GM18951 (cell line): ENCODE measurements around the gene PCA3.
"Not testable (repeated sequence)": the region's sequence is repeated elsewhere in the genome, so short reads cannot be mapped to it uniquely, and the experiment has no call there.

Experiments
- POLR2A ChIP-seq: IDR thresholded peaks from 4 replicates; pipeline ENCODE4 v1.6.1; 2011; ENCODE audit warnings: mild to moderate bottlenecking; ENCODE audit not compliant: insufficient read length, insufficient read depth; ENCODE audit errors: extremely low read depth
- in situ Hi-C: fragments of 300-500 bp; cut with MboI; formaldehyde crosslinking; loops from one replicate; pipeline ENCODE4 v1.12.0; 2022; ENCODE audit warnings: low sequenced_read_pairs, mixed read lengths, inconsistent platforms; ENCODE audit not compliant: unreplicated experiment

PCA3 gene

DNA sequence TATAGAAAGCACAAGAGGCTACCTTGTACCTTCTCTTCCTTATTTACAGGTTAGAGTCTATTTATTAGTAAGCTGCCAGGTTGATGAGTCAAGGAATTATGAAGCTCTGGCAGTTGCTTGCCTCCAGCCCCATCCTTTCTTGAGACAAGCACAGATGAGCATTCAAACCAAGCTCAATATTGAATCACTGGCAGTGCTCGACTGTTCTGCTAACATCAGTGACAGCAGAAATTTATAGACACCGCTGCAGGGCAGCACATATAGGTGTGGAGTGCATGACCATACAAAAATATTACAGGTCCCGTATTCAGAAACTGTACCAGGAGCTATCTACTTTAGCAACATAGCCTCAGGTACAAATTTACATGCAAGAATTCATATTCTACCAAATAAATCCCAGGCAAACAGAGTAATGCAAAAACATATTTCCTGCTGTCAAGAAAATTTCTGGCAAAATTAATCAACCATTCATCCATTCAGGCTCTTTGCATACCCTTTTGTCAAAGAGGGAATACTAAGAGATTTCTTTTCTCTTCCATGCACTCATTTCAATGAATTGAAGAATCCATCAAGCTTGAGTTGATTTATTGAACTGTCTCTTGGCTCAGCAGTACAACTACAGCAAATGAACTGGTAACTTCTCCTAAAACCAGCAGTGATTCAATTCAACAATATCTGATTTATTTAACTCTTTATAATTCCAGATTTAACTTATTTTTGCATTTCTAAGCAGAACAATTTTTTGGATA is 26.9 kb upstream of the PCA3 start:
- TF ChIP-seq POLR2A = no peak
- in situ Hi-C loops = no loop called here

DNA sequence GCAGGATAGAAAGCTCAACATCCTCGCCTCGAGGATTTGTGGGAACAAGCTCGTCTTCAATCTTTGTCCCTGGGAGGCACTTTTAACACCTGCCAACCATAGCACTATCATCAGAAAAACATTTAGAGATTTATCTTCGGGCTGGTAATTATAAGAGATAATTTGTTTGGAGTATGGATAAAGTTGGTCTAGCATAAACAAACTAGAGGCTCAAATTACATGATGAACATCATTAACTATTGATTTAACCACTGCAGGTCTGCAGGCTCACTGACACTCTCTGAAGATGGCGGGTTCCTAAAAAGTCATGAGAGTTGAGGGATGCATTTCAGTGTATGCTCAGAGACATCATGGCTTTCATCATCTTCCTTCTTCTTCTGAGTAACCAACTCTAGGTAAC is 25.8 kb upstream of the PCA3 start:
- TF ChIP-seq POLR2A = no peak
- in situ Hi-C loops = no loop called here

DNA sequence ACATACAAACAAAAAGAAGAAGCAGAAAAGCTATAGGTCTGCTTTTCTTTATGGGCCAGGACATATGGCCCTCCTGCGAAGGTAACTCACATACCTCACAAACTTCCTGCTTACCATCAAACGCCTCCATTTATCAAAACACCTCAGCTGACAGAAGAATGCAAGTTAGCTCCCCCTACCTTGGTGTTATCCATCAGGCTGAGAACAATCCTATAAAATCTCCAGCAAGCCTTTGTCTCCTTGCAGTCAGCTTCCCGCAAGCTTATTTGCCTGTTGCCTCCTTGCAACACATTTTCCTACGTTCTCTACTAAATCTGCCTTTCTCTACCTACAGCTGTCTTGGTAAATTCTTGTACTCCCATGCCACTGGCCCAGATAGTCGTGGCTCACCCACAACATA is 22.7 kb upstream of the PCA3 start:
- TF ChIP-seq POLR2A = no peak
- in situ Hi-C loops = no loop called here

GRCh38 chr9:76742890-76743289 is 21.3 kb upstream of the PCA3 start:
- in situ Hi-C loops = not testable (repeated sequence)

- no peak for TF ChIP-seq POLR2A
- in situ Hi-C loops = no loop called here
Observed at GRCh38 chr9:76743931-76744330, 20.3 kb upstream of the PCA3 start.

DNA sequence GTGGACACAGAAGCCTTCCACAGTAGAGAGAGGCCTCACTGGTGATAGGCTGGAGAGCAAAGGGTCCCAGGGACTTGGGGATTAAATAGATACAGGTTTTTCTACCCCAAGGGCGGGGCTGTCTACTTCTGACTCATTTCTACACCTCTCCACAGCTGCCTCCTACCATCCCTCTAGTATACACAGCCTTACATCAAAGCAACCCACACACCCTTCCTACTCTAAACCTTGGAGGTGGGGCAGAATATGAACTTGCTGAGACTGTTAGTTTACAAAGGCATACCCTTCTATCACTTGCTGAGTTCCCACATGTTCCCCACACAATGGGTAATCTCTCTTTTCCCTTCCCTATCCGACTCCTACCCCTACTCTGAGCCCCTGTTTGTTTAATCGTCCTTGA is 19.9 kb upstream of the PCA3 start:
- in situ Hi-C loops = no loop called here
- no peak for TF ChIP-seq POLR2A

DNA sequence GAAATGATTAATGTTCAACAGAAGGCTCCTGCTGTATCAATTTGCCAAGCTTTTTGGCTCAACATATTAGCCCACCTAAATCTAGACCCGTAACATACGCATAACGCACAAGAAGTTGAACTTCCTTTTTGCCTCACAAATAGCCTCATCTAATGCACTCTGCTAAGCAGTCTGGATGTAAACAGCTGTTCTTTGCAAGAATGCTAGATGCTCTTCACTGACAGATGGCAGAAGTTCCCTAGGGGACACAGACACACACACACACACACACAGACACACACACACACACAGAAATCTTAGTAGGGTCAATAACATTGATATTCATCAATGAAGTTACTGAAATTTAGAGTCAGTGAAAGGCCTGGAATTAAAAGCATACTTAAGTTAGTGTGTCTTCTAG is 13.2 kb upstream of the PCA3 start:
- TF ChIP-seq POLR2A = no peak
- in situ Hi-C loops = no loop called here

DNA sequence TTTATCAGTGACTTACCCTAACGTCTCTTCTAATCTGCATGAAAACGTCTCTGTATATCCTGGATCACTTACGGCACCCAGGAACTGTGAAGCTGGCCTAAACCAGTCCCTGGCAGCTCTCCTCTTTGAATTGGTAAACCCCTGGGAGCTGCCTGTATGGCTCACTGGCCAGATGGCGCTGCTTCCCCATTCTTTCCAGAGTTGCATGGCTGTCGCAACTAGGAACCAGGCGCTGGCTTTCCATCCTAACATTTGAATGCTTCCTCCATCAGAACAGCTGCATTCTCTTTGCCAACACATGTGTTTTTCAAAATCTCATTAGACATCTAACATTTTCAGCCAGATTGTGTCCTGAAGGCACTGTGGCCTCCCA is 8.0 kb upstream of the PCA3 start:
- in situ Hi-C loops = no loop called here
- no peak for TF ChIP-seq POLR2A

DNA sequence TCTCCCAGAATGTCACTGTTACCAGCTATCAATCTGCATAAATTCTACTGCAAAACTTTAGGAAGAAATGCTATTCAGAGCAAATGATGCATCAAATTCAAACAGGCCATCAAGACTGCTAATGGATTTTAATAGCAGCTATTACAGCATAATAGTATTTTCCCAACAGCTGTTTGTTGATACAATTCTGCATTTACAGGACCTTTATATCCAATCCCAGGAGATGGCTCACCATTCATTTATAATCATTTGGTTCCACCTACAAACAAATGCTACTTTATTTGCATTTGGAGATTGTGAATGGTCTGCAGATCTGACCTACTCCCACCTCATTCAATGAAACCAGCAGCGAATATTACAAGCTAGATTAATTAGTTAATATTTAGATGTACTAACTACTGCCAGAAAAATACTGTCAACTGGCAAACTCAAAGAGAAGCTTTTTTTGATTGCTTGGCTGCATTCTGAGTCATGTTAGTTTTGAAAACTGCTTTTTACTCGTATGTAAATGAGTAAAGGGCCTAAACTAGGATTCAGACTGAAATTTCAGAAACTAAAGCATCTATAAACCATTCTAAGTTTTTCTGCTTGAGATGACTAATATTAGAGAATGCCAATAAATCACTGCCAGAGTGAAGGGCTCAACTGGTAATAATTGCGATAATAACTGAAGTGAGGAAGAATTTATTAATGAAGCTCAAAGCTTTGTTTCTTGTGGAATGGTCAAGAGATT is 7.1 kb upstream of the PCA3 start:
- no peak for TF ChIP-seq POLR2A
- in situ Hi-C loops = no loop called here

- in situ Hi-C loops = no loop called here
- TF ChIP-seq POLR2A = no peak
Observed at GRCh38 chr9:76758476-76758875, 5.8 kb upstream of the PCA3 start.

GRCh38 chr9:76759732-76760131 is 4.5 kb upstream of the PCA3 start:
- in situ Hi-C loops = no loop called here
- TF ChIP-seq POLR2A = no peak

GRCh38 chr9:76761448-76761847 is 2.8 kb upstream of the PCA3 start:
- no peak for TF ChIP-seq POLR2A
- in situ Hi-C loops = no loop called here

- in situ Hi-C loops = no loop called here
Observed at GRCh38 chr9:76766126-76766525, 1.9 kb downstream of the PCA3 start.

DNA sequence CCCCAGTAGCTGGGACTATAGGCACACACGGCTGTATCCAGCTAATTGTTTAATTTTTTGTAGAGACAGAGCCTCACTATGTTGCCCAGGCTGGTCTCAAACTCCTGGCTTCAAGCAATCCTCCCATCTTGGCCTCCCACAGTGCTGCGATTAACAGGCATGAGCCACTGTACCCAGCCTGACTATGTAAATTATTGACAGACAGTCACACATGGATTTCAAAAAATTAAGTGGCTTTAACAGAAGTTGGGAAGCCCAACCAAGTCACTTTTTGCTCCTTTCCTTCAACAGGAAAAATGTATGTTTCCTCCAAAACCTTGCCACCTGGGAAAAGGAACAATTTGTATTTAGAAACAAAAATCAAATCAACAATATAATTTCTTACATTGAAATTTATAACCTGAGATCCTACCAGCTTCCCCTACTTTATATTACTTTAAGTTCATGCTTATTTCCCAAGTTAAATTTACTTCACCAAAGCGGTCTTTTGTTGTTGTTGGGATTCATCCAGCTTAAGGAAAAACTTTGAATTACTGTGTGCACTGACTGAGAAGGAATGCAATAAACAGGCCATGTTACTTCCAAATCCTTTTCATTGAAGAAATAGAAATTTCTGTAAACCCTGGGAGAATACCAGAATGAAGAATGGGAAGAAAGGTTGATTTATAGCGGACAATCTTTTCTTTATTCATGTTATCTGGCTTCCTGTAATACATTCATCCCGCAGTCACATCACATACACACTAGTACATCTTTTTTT is 8.6 kb downstream of the PCA3 start:
- no peak for TF ChIP-seq POLR2A
- in situ Hi-C loops = no loop called here

More at GRCh38 chr9:76766126-76766525, 1.9 kb downstream of the PCA3 start:
- TF ChIP-seq POLR2A = no peak

GRCh38 chr9:76784881-76785280 is 20.6 kb downstream of the PCA3 start:
- no peak for TF ChIP-seq POLR2A
- in situ Hi-C loops = no loop called here
